HCT116 (cell line): Measurements from ENCODE around the gene RFC4. TPM values are rescaled to one million over a fixed set of nuclear protein-coding genes. Genes with fewer than 3 reads are reported as not detected.
"Not testable (repeated sequence)": the region's sequence is repeated elsewhere in the genome, so short reads cannot be mapped to it uniquely, and the experiment has no call there.

Source experiments
- ATAC-seq: fragments of 200-7000 bp; cut with Tn5 transposase; 2 replicates; pipeline ENCODE4 v1.9.1; 2020; ENCODE audit warnings: mild to moderate bottlenecking, moderate library complexity
- BruUV-seq: library from RNA; stranded (reverse); fragments of 400-500 nt; replicated peaks from 2 replicates; lab custom pipeline; 2021; lab: Mats Ljungman, UMichigan
- CTCF ChIA-PET: fragments of 300-600 bp; sonication (Branson Sonifier 250); formaldehyde crosslinking; loops from one replicate; lab custom pipeline; 2021; ENCODE audit warnings: antibody characterized with exemption; lab: Charles Lee
- POLR2A ChIA-PET: fragments of 300-600, 350-600 bp; sonication (Branson Sonifier 250); formaldehyde crosslinking; loops from one replicate; lab custom pipeline; 2021; ENCODE audit warnings: antibody characterized with exemption; lab: Charles Lee
- RAD21 ChIA-PET, 2 experiments: fragments of 300-600 bp; sonication (Branson Sonifier 250); formaldehyde crosslinking; loops; one replicate each; lab custom pipeline; 2023; ENCODE audit warnings: low total read pairs in 2 of 2; ENCODE audit not compliant: uncharacterized antibody in 2 of 2, unreplicated experiment in 2 of 2, low non-redundant PET in 1 of 2; lab: Charles Lee
- DNase-seq: peaks from one replicate; pipeline ENCODE4 v3.0.0-alpha.2; 2010; ENCODE audit warnings: low read depth, low spot score
- H2AFZ ChIP-seq: fragments of 200-600 bp; shearing (Covaris generic), sonication (generic); 2 replicates; pipeline ENCODE4 v1.6.1; 2017; ENCODE audit warnings: low read depth, mixed run types, mixed read lengths, antibody characterized with exemption, low read length; ENCODE audit not compliant: poor library complexity, severe bottlenecking
- H3K27ac ChIP-seq: 2 replicates; pipeline ENCODE4 v1.5.1; 2012; ENCODE audit warnings: low read depth, low read length
- H3K27me3 ChIP-seq: fragments of 200-600 bp; sonication (generic); 2 replicates; pipeline ENCODE4 v1.6.1; 2016; ENCODE audit warnings: mixed run types, low read length, mixed read lengths; ENCODE audit not compliant: insufficient read depth
- H3K36me3 ChIP-seq, 2 experiments: fragments of 200-500 bp in 1 of 2; fragments of 200-600 bp in 1 of 2; sonication (Bioruptor generic) in 1 of 2; sonication (generic) in 1 of 2; 2 replicates each; pipeline versions ENCODE4 v1.5.1 to v1.6.1; 2014 to 2016; ENCODE audit warnings: low read length in 2 of 2, inconsistent platforms in 1 of 2, mixed read lengths in 1 of 2, mixed run types in 1 of 2; ENCODE audit not compliant: insufficient read depth in 2 of 2, control insufficient read depth in 1 of 2
- H3K4me1 ChIP-seq, 2 experiments: fragments of 200-600 bp in 1 of 2; sonication (generic) in 1 of 2; 2 replicates each; pipeline versions ENCODE4 v1.5.1 to v1.6.1; 2012 to 2017; ENCODE audit warnings: low read length in 2 of 2, inconsistent platforms in 1 of 2, mild to moderate bottlenecking in 1 of 2, mixed read lengths in 1 of 2, mixed run types in 1 of 2, moderate library complexity in 1 of 2; ENCODE audit not compliant: insufficient read depth in 2 of 2, control insufficient read depth in 1 of 2
- H3K4me2 ChIP-seq: fragments of 200-600 bp; sonication (generic); 2 replicates; pipeline ENCODE4 v1.6.1; 2017; ENCODE audit warnings: mixed run types, low read length, mixed read lengths
- H3K4me3 ChIP-seq, 2 experiments: fragments of 200-600 bp in 1 of 2; sonication (generic) in 1 of 2; replicated peaks in 1 of 2; 2 replicates each; pipeline ENCODE4 v1.5.1; 2011 to 2016; ENCODE audit warnings: low read length in 2 of 2, control low read depth in 1 of 2, low read depth in 1 of 2, mild to moderate bottlenecking in 1 of 2, mixed read lengths in 1 of 2, mixed run types in 1 of 2
- H3K79me2 ChIP-seq: fragments of 200-600 bp; sonication (generic); 2 replicates; pipeline ENCODE4 v1.6.1; 2017; ENCODE audit warnings: mild to moderate bottlenecking, mixed run types, low read length, moderate library complexity, mixed read lengths; ENCODE audit not compliant: insufficient read depth
- H3K9ac ChIP-seq: fragments of 200-600 bp; sonication (generic); 2 replicates; pipeline ENCODE4 v1.6.1; 2016; ENCODE audit warnings: low read length, mixed read lengths
- H3K9me2 ChIP-seq: fragments of 200-600 bp; sonication (generic), shearing (Covaris generic); 2 replicates; pipeline ENCODE4 v1.6.1; 2017; ENCODE audit warnings: mixed run types, mild to moderate bottlenecking, moderate library complexity; ENCODE audit not compliant: insufficient read depth
- H3K9me3 ChIP-seq, 2 experiments: fragments of 200-500 bp in 1 of 2; fragments of 200-600 bp in 1 of 2; sonication (Bioruptor generic) in 1 of 2; sonication (generic) in 1 of 2; 2 replicates each; pipeline ENCODE4 v1.6.1; 2014 to 2017; ENCODE audit warnings: low read length in 2 of 2, mixed read lengths in 2 of 2, inconsistent platforms in 1 of 2, low read depth in 1 of 2, mild to moderate bottlenecking in 1 of 2, mixed run types in 1 of 2, moderate library complexity in 1 of 2; ENCODE audit not compliant: control insufficient read depth in 1 of 2, insufficient read depth in 1 of 2
- H4K20me1 ChIP-seq: fragments of 200-600 bp; sonication (generic), shearing (Covaris generic); 2 replicates; pipeline ENCODE4 v1.6.1; 2017; ENCODE audit warnings: mixed run types, mild to moderate bottlenecking, moderate library complexity; ENCODE audit not compliant: insufficient read depth
- CTCF ChIP-seq, 3 experiments: fragments of 200-600 bp in 1 of 3; sonication (generic) in 1 of 3; IDR thresholded peaks in 2 of 3; conservative IDR thresholded peaks in 1 of 3; 2 replicates each; pipeline ENCODE4 v1.5.1; 2012 to 2017; ENCODE audit warnings: low read depth in 2 of 3, low read length in 2 of 3, antibody characterized with exemption in 1 of 3, borderline replicate concordance in 1 of 3, control low read depth in 1 of 3, mild to moderate bottlenecking in 1 of 3, mixed read lengths in 1 of 3, mixed run types in 1 of 3, moderate library complexity in 1 of 3; ENCODE audit not compliant: insufficient read depth in 1 of 3
- EZH2phosphoT487 ChIP-seq: fragments of 200-600 bp; IDR thresholded peaks from 2 replicates; pipeline ENCODE4 v1.6.1; 2018; ENCODE audit warnings: antibody characterized with exemption, borderline replicate concordance
- FOSL1 ChIP-seq: IDR thresholded peaks from 2 replicates; pipeline ENCODE4 v1.6.1; 2012; ENCODE audit warnings: low read depth
- POLR2A ChIP-seq: IDR thresholded peaks from 2 replicates; pipeline ENCODE4 v1.7.0; 2011; ENCODE audit warnings: borderline replicate concordance; ENCODE audit not compliant: insufficient read depth, insufficient read length; ENCODE audit errors: extremely low read depth
- RAD21 ChIP-seq: IDR thresholded peaks from 2 replicates; pipeline ENCODE4 v1.6.1; 2012; ENCODE audit warnings: low read depth, mild to moderate bottlenecking
- YY1 ChIP-seq: IDR thresholded peaks from 2 replicates; pipeline ENCODE4 v1.6.1; 2011; ENCODE audit warnings: low read length, low read depth, moderate library complexity, mild to moderate bottlenecking; ENCODE audit not compliant: insufficient replicate concordance; ENCODE audit errors: extremely low read depth
- intact Hi-C: fragments of 100-400 bp; cut with micrococcal nuclease; formaldehyde crosslinking; loops from 2 replicates; pipeline ENCODE4 v1.10.0; 2022
- total RNA-seq: library from RNA; stranded (reverse); gene quantifications from one replicate; pipeline ENCODE4 v1.2.1, GENCODE V29; 2021; ENCODE audit not compliant: unreplicated experiment

The RFC4 gene
- total RNA-seq, 1 experiment from 2014 or later, result 86.2 TPM

GRCh38 chr3:186822388-186822759 lies 16.1 kb upstream of the RFC4 start:
- not testable (repeated sequence) for H3K4me1 ChIP-seq, BruUV-seq, H3K4me3 ChIP-seq, DNase-seq, H3K9ac ChIP-seq, H3K27me3 ChIP-seq, H3K4me2 ChIP-seq, H2AFZ ChIP-seq, H3K36me3 ChIP-seq, H3K9me2 ChIP-seq, H3K9me3 ChIP-seq, H3K79me2 ChIP-seq, H3K27ac ChIP-seq, ATAC-seq, H4K20me1 ChIP-seq
- CTCF ChIA-PET, result interaction anchor here (0.7 to 4.2 kb wide), 11 partner anchors 11 to 833 kb away, joined by 3 to 64 read pairs (median 5); partner anchors contain the start of gene AHSG
- intact Hi-C loops, result loop anchor here (10.0 kb wide), 3 partner anchors 238 to 838 kb away; no protein-coding TSS in a partner anchor
- TF ChIP-seq POLR2A, result peak; percentile 70
- POLR2A ChIA-PET, result interaction anchor here (1.3 to 1.5 kb wide), 2 partner anchors 32 to 208 kb away, joined by 3 to 4 read pairs; no protein-coding TSS in a partner anchor
- RAD21 ChIA-PET, result interaction anchor here in 1 of 2 experiments (1.5 kb wide), 1 partner anchor 205 kb away, joined by 4 read pairs; no protein-coding TSS in a partner anchor

- POLR2A ChIA-PET, result interaction anchor here (1.0 to 1.5 kb wide), 3 partner anchors 13 to 207 kb away, joined by 3 to 4 read pairs (median 3); no protein-coding TSS in a partner anchor
- H3K9ac ChIP-seq, result no peak overlapping the region
- H3K36me3 ChIP-seq, result no peaks in the 10 kb centered on the region
- TF ChIP-seq CTCF (IDR thresholded peaks at IDR 0.05 in 2 of 3, conservative IDR thresholded peaks at IDR 0.05 in 1 of 3; ENCODE audit: borderline replicate concordance in 1 of 3, insufficient read depth in 1 of 3, low read depth in 2 of 3, low read length in 2 of 3) (peak; percentile 63 to 86 (median 76)), RAD21 (peak; percentile 89), FOSL1 (no peak), YY1 (no peak), EZH2phosphoT487 (no peak)
- TF ChIP-seq, all 23 proteins: peak for 2
- no peak overlapping the region for H3K27ac ChIP-seq
- intact Hi-C loops, result loop anchor here (1.0 to 10.0 kb wide), 4 partner anchors 207 to 837 kb away; no protein-coding TSS in a partner anchor
- H3K4me2 ChIP-seq, result no peak overlapping the region
- ChIA-PET CTCF (interaction anchor here (0.7 to 4.2 kb wide), 15 partner anchors 12 to 832 kb away, joined by 3 to 64 read pairs (median 4); partner anchors contain the start of genes AHSG and DNAJB11), RAD21 (interaction anchor here (0.7 to 1.5 kb wide), 4 partner anchors 204 to 251 kb away, joined by 3 to 4 read pairs (median 3); partner anchors contain the start of gene DNAJB11 (in 1 of the 2))
- no peaks in the 10 kb centered on the region for H3K9me3 ChIP-seq
- no TSS peak for BruUV-seq
- H2AFZ ChIP-seq, result no peak overlapping the region
- H3K79me2 ChIP-seq, result no peaks in the 10 kb centered on the region; the same call in 1 of the 2 replicates
- no peaks in the 10 kb centered on the region for H3K27me3 ChIP-seq
- no peak overlapping the region for H3K4me3 ChIP-seq
- H4K20me1 ChIP-seq, result no peaks in the 10 kb centered on the region
- no peaks in the 10 kb centered on the region for H3K9me2 ChIP-seq
- peak; percentile 36 for DNase-seq
- ATAC-seq, result peak; percentile 41
- H3K4me1 ChIP-seq, result peaks cover 4 to 9% of the 10 kb centered on the region in 2 experiments; a peak in 2 of 4 replicates
Measured at GRCh38 chr3:186821429-186822387, 15.4 kb upstream of the RFC4 start.
